A673 (cell line): ENCODE data around the gene PBRM1.

Experiments used
- EZH2 ChIP-seq: fragments of 200-600 bp; sonication (generic); IDR thresholded peaks from 2 replicates; pipeline ENCODE4 v1.6.1; 2017; ENCODE audit warnings: borderline replicate concordance, low read depth, mild to moderate bottlenecking, mixed read lengths, antibody characterized with exemption, low read length; ENCODE audit not compliant: poor library complexity, severe bottlenecking
- TF ChIP-seq, protein P1 (sequence below): fragments of 300-800, 200-600 bp; sonication (generic); conservative IDR thresholded peaks from 2 replicates; pipeline ENCODE4 v1.5.1; 2017; ENCODE audit warnings: low read depth, mild to moderate bottlenecking, antibody characterized with exemption, low read length, moderate library complexity, mixed read lengths

GRCh38 chr3:52503788-52504424 is 181.8 kb downstream of the PBRM1 start:
- no peak for TF ChIP-seq EZH2
- TF ChIP-seq, protein P1, sequence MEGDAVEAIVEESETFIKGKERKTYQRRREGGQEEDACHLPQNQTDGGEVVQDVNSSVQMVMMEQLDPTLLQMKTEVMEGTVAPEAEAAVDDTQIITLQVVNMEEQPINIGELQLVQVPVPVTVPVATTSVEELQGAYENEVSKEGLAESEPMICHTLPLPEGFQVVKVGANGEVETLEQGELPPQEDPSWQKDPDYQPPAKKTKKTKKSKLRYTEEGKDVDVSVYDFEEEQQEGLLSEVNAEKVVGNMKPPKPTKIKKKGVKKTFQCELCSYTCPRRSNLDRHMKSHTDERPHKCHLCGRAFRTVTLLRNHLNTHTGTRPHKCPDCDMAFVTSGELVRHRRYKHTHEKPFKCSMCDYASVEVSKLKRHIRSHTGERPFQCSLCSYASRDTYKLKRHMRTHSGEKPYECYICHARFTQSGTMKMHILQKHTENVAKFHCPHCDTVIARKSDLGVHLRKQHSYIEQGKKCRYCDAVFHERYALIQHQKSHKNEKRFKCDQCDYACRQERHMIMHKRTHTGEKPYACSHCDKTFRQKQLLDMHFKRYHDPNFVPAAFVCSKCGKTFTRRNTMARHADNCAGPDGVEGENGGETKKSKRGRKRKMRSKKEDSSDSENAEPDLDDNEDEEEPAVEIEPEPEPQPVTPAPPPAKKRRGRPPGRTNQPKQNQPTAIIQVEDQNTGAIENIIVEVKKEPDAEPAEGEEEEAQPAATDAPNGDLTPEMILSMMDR, result no peak
